Vagina (tissue), 2 donors: ENCODE measurements around the gene KCNN1.

Source experiments
- CTCF ChIP-seq, 3 experiments: fragments of 450-650 bp in 2 of 3; fragments of 200-600 bp in 1 of 3; sonication (generic) in 1 of 3; IDR thresholded peaks; one replicate each; pipeline ENCODE4 v1.5.1; 2017 to 2019; ENCODE audit warnings: antibody characterized with exemption in 3 of 3, mild to moderate bottlenecking in 2 of 3, moderate library complexity in 2 of 3
- POLR2A ChIP-seq, 2 donors: fragments of 450-650 bp; IDR thresholded peaks; one replicate each; pipeline ENCODE4 v1.6.1; 2017; ENCODE audit warnings: antibody characterized with exemption in 2 of 2, mild to moderate bottlenecking in 2 of 2, moderate library complexity in 2 of 2
- POLR2AphosphoS5 ChIP-seq, 2 donors: sonication (generic); formaldehyde crosslinking; IDR thresholded peaks; one replicate each; pipeline ENCODE4 v1.9.0; 2017; ENCODE audit warnings: antibody characterized with exemption in 2 of 2, mild to moderate bottlenecking in 2 of 2, low read depth in 1 of 2; ENCODE audit not compliant: insufficient read depth in 1 of 2

- TF ChIP-seq POLR2A (IDR thresholded peaks at IDR 0.05) (no peak), CTCF (IDR thresholded peaks at IDR 0.05) (no peak), POLR2AphosphoS5 (IDR thresholded peaks at IDR 0.05; ENCODE audit: insufficient read depth in 1 of 2, low read depth in 1 of 2) (no peak)
These were observed 10.1 kb downstream of the KCNN1 start for GRCh38 chr19:17977021-17977420.
